GM19238 (cell line): ENCODE results near the gene ZNF512B.
"Not testable (repeated sequence)": the region's sequence is repeated elsewhere in the genome, so short reads cannot be mapped to it uniquely, and the experiment has no call there.

Experiments
- DNase-seq: peaks from one replicate; pipeline ENCODE4 v3.0.0; 2011; ENCODE audit warnings: low spot score; ENCODE audit not compliant: insufficient read length

Gene ZNF512B

DNA sequence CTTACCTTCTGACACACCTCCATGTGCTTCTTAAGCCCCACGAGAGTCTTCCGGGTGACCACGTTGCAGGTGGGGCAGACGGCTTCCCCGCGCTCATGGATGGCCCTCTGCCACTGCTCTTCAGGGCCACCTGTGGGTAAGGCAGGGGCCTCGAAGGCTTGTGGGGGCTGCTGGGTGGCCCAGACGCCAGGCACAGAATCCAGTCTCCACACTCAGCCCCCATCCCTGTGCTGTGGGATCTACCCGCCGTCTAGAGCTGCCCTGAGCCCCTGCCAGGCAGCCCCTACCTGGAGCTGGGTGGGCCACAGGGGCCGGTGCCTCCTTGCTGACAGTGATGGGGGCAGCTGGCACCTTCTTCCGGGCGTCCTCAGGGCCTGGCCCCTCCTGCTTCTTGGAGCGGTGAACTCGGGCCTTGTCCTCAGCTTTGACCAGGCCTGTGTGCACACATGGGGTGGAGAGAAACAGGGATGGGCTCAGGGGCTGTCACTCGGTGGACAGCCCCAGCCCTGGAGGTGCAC, 5.9 kb downstream of the ZNF512B start:
- DNase-seq: no peak

DNA sequence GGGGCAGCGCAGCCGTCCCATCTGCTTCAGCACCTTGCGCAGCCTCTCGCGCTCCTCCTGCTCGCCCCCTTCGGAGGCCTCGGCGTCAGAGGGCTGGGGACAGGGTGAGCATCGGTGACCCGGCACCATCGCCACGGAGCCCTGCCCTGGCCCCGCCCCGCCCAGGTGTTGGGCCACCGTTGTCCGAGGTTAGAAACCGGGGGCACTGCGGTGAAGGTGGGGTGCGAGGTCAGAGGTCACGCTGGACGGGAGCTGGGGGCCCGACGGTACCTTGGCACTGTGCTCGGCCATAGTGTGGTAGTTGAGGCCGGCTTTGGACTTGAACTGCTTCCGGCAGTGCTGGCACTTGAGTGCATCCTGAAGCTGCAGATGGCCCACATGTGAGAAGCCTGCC, 6.4 kb downstream of the ZNF512B start:
- no peak for DNase-seq

DNA sequence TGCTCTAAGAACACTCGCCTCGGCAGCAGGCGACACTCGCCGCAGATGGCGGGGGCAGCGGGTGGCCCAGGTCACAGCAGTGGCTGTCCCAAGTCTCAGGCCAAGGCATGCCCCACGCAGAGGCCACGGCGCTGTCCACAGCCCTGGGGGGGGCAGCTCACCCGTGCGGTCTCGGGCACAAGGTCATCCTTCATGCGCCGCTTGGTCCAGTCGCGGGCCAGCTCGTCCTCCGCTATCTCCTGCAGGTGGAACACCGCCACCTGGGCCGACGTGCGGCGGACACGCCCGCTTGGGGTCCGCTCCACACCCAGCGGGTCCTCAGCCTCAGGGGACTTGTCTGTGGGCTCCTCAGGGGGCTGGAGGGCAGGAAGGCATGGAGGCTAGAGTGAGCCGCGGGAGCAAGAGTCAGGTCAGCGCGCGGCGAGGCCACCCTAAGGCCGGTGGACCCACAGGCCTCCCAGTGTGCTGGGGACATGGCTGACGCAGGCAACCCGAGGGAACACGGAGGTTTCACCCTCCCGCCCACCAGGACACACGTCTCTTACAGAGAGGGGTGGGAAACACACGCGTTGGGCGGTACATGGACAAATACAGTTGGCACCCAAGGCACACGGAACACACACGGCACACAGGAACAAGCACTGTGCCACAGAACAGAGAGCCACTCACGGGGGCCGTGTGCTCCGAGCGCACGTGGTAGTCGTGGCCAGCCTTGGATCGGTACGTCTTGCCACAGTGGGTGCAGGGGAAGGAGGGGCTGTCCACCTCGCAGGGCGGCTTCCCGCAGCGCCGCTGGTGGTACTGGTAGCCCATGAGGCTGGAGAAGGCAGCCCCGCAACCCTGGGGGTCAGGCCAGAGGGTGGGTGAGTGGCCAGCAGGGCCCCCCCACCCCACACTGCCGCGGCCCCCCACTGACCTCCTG, 7.0 kb downstream of the ZNF512B start:
- no peak for DNase-seq

DNA sequence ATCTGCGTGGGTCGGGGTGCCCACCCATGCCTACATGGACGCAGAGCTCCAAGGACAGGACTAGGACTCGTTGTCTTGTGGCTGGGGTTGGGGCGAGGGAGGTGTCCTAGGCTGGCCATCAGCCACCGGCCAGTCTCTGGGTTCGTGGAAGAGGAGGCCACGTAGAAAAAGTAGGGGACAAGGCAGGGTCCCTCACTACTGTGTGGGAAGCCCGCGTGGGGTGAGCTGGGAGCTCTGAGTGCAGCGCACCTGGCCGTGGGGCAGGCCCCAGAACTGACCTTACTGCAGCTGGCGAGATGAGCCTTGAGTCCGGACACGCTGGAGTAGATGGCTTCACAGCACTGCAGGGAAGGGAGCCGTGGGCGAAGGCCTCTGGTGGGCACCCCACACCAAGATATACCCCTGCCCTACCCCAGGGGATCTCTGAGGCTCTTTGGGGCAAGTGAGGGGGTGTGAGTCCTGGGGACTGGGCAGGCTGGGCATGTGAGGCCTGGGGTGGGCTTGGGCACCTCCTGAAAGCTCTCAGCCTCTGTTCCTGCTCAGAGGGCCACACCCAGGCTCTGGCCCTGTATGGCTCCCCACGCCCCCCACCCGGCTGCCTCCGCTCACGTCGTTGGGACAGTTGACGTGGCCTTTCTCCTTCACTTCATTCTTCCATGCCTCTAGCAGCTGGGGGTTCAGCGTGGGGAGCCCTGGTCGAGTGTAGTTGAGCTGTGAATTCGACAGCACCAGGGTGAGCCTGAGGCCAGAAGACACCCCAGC, 7.9 kb downstream of the ZNF512B start:
- no peak for DNase-seq

DNA sequence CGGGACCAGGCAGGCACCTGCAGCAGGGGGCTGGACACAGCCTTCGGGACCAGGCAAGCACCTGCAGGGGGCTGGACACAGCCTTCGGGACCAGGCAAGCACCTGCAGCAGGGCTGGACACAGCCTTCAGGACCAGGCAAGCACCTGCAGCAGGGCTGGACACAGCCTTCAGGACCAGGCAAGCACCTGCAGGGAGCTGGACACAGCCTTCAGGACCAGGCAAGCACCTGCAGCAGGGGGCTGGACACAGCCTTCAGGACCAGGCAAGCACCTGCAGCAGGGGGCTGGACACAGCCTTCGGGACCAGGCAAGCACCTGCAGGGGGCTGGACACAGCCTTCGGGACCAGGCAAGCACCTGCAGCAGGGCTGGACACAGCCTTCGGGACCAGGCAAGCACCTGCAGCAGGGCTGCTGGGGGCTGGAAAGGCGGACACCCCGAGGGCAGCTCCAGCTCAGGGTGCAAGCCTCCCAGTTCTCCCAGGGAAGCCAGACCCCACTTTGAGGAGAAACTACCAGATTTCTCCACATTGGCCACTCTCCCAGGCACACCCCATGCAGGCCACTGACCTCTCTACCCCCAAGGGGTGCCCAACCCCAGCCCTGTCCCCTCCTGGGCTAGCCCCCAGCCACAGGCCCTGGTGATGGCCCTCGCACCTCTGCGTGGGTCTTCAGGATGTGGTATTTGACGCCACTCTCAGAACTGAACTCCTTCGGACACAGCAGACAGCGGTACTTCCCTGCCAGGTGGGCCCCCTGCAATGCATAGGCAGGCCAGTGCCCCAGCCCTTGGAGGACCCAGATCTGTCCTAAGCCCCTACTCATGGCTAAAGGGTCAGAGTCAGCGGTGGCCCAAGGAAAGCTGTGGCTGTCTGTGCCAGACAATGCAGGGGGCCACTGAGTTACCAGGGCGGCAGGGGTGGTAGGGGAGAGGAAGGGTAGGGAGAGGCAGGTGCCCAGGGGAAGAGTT, 8.8 kb downstream of the ZNF512B start:
- not testable (repeated sequence) for DNase-seq

DNA sequence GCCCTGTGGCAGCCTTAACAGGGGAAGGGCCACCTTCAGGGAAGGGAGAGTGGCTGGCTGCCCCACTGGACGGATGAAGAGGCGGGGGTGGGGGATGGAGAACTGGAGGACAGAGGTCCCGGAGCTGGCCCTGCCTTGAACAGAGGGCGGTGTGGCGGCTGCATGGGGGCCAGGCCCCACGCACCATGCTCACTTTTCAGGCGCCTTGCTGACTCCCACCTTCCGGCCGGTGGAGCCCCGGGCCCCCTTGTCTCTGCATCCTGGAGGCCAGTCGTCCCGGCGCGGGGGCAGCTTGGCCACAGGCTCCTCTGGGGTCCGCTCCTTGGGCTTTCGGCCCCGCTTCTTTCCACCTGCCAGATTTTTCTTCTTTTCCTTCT, 10.0 kb downstream of the ZNF512B start:
- DNase-seq: no peak

DNA sequence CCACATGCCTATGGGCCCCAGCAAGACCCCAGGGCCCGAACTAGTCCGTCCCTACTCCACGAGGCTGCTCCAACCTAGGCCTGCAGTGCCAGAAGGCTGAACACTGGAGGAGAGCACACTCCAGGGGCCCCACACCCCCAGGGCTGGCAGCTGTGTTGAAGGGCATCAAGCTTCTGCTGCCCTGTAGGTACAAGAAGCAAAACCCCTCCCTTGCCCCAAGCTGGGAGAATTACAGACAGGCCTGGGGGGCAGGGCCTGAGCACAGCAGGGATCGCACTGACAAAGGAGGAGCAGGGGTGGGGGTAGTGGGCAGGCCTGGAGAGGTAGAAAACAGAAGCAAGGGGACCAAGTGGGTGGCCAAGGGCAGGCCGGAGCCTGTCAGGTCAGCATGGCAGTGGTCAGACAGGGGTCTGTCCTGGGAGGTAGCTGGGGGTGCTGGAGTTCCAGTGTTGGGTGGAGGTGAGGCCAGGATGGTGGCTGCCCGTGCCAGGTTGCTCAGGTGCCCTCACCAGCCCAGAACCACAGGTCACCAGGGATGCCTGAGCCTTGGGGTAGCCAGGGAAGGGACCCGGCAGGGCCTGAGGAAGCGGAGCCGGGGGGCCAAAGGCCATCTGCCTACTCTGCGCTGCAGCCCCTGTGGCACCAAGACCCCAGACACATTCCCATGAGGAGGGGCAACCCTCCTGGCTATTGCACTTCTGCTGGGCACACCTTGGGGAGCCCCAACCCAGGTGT, 10.6 kb downstream of the ZNF512B start:
- DNase-seq: no peak

DNA sequence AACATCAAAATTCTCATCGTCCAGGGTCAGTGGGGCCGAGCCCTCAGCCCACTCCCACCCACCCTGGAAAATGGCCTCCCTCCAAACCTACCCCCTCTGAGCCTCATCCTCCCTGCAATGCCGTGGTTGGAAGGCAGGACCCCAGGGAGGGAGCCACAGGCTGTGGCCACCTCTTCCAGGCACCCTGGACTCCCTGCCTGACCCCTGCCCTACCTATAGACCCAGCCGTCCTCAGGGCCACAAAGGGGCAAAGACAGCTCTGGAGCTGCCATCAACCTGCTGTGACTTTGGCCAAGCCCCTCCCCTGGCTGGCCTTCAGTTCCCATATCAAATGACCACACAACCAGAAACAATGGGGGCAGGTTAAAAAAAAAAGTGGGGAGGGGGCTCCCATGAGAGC, 11.3 kb downstream of the ZNF512B start:
- DNase-seq: no peak

DNA sequence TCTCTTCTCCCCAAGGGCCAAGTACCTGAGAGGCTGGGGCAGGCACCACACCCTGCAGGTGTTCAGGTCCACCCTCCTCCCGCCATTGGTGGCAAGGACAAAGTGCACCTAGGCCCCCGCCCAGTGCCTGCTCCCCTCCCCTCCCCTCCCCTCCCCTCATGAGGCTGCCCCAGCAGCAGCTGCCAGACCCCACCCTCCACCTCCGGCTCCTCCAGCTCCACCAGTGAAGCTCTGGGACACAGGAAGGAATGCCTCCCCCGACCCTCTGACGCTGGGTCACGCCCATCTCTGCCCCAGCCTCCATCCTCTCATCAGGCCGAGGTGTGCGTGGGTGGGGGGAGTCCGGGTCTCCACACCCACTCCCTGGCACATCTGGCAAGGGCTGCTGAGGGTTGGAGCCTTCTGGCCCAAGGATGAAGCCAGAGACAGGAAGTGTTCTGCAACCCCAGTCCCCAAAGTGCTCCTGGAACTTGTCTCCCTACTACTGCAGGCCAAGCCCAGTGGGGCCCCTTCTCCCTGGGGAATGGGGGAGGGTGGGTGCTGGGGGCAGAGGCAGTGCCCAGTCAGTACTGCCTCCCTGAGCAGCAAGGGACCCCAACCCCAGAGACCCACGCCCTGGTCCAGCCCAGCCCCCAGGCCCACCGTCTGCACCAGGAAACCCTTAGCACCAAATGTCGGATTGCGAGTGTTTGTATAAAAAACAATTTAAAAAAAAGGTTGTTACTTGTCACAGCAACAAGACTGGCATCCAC, 11.9 kb downstream of the ZNF512B start:
- no peak for DNase-seq

DNA sequence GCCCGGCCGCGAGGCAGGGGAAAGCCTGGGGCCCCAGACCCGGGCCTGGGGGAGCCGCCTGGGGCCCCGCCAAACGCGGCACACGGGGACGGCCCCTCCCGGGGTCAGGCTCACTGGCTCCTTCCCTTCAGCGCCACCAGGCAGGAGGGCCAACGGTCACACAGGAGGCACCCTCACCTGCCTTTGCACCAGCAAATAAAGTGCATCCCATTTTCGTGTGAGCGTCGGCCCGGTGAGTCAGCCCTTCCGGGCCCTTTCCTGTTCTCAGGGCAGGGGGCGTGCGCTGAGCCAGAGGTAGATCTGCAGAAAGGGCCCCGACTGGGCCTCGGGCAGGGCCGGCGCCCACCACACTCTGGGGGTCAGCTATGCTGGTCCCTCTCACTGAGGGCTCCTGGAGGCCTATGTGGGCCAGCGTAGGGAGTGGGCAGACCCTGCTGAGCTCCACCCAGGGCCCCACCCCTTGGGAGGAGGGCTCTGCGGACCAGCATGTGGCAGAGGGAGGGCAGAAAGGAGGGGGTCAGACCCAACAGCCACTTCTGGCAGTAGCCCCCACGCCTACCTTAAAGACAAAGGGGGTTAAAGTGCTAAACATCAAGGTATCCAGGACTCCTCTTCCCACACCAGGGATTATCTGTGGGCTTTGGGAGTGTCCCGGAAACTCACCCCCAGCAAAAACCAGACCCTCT, 12.6 kb downstream of the ZNF512B start:
- peak; percentile 69 for DNase-seq

DNA sequence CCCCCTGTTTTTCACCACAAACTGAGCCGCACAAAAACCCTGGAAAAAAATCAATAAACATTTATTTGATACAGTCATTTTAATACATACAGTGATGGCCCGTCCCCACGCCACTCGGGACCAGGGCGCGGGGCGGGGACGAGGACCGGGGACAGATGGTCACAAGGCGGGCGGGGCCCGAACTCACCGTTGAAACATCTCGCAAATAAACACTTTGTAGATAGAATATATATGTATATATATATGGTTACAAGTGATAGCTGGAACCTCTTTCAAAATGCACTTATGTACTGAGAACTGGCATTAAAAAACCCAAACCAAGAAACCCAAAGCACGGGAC, 13.1 kb downstream of the ZNF512B start:
- no peak for DNase-seq

DNA sequence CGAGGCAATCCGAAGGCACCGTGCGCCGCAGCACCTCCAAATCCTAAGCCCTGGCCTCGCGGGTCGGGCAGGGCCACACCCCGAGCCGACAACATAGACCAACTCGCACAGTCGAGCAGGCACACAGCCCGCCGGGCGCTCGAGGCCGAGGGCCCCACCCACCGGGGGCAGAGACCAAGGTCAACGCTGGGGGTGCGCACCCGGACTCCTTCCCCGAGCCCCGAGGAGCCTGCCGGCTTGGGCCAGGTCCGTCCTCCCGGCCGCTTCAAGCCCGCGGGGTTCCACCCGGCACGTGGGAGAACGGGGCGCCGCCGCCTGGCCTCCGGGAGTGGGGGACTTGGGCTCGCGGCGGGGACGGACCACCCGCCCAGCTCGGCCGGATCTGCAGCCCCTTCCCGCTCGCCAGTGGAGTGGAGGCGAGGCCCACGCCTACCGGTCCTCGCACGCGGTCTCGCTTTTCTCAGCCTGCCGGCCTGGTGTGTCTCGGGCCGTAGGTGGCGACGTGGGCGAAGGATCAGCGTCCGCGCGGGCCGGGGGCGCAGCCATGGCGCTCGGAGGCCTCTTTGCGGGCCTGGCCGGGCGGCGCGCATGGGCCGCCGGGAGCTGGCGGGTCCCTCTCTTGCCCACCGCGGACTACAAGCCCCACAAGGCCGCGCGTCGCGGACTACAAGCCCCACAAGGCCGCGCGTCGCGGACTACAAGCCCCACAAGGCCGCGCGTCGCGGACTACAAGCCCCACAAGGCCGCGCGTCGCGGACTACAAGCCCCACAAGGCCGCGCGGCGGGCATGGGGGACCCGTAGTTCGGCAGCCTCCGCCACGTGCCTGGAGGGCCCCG, 13.7 kb downstream of the ZNF512B start, which contains the start of gene UCKL1:
TSS of gene UCKL1 (minus strand) at position 590 of the 837 bp plus-strand sequence. CDS start at position 546, 44 bp downstream.
- DNase-seq: peak; percentile 96

DNA sequence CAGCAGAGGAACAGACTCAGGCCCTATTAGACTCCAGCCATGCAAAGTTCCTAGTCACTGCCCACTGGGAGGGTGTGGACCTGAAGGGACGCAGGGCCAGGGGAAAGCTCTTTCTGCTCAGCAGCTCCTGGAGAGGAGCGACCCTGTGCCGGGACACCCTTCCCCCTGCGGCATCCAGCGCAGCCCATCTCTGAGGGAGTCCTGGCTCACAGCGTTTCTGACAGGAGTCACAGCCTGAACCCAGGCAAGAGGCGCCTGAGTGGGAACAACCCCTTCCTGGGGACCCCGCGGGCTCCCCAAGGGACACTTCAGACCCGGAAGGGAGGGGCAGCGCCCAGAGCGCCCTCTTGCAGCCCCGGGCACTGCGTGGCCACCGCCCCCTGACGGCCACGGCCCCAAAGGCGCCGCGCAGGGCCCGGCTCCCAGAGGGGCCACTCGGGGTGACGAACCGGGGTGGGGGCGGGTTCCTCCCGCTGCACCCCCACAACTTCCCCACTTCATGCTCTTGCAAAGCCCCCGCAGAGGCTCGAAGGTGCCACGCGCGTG, 14.4 kb downstream of the ZNF512B start:
- DNase-seq: peak; percentile 51

DNA sequence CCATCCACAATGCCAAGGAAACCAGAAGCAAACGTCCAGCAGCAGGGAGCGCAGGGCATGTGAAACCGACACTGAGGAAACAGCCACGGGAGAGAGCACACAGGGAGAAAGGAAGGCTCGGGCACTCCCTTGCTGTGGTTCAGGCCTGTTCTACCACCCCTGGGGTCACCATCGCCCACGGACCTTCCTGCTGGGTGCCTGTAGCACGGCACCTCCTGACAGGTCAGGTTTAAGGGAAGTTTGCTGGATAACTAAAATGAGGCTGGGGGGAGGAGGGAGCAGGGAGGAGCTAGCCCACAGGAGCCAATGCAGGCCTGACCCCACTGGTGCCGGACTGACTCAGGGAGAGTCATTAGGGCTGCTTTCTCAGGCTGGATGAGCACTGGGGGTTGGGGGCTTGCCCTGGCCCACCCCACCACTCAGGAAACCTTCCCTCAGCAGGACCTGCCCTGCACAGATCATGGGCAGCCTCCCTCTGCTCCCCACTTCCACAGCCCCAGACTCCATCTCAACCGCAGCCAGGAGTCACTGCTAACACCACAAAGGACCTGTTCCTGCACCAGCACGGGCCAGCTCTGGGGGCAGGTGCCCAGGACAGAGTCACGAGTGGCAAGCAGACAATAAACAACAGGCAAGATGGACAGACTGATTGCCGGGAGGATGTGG, 15.8 kb downstream of the ZNF512B start:
- no peak for DNase-seq

DNA sequence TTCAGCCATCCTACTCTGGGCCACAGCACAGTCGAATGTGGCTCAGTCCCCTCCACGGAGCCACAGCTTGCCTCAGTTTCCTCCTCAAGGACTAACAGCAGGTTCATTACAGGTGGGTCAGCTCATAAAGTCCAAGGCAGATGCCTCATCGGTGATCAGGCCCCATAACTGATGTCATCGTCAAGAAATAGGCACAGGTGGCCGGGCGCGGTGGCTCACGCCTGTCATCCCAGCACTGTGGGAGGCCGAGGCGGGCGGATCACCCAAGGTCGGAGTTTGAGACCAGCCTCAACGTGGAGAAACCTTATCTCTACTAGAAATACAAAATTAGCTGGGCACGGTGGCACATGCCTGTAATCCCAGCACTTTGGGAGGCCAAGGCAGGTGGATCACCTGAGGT, 17.0 kb downstream of the ZNF512B start:
- DNase-seq: no peak

DNA sequence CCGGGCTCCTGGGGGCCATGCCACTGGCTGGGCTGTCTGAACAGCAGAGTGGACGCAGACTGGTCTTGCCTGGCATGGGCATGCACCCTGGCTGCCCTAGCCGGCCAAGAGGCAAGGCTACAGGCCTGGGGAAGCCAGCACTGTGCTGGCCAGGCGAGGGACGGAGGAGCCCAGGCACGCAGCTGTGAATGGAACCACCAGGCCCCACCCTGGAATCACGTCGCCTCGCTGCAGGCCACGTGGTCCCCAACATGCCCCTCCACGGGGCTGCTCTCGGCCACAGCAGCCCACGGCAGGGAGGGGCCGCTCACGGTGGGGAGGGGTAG, 17.6 kb downstream of the ZNF512B start:
- no peak for DNase-seq

DNA sequence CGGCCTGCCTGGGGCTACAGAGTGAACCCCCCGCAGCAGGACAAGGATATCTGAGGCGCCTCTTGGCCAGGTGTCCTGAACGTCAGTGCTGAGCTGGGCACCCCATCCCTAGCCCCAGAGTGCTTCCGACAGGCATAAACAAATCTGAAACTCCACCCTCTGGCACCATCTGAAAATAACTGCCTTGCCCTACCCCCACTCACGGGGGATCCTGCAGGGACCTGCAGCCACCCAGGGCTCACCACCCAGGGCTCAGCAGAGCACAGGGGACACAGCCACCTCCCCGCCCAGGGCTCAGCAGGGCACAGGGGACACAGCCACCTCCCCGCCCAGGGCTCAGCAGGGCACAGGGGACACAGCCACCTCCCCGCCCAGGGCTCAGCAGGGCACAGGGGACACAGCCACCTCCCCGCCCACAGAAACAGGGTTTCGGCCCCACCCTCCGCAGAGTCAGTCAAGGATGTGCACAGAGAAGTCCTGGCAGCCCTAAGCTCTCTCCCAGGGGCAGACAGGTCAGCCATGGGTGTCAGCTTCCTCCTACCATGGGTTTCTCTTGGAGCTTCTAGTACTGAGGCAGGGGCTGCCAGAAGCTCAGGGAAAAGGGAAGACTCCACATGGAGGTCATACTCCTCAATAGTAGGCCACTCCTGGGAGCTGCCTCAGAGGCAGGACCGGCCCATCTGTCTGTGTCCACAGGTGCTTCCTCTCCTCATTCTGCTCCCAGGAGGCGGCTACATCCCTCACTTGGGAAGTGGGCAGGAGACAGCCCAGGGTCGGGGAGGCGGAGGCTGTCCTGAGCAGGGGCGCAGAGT, 18.1 kb downstream of the ZNF512B start:
- DNase-seq: no peak
